Stimulated activated CD8-positive, alpha-beta memory T cell treated with anti-CD3 and anti-CD28 coated beads, Interleukin-7, amount 100 ng/mL, for 1 hour (primary cell): ENCODE results near the gene GPRC5D.

Source experiments
- DNase-seq, 2 donors: peaks; one replicate each; pipeline ENCODE4 v3.0.0-alpha.2; 2020; ENCODE audit warnings: low read depth in 2 of 2

The GPRC5D gene

GRCh38 chr12:12908711-12909110, 43.3 kb downstream of the GPRC5D start:
- no peak for DNase-seq

GRCh38 chr12:12908252-12908651, 43.7 kb downstream of the GPRC5D start:
- DNase-seq = no peak

GRCh38 chr12:12907552-12907951, 44.4 kb downstream of the GPRC5D start:
- no peak for DNase-seq

GRCh38 chr12:12903642-12904609, 48.0 kb downstream of the GPRC5D start:
- DNase-seq = no peak

- DNase-seq = no peak
These were observed 49.9 kb downstream of the GPRC5D start for GRCh38 chr12:12902036-12902435.

- no peak for DNase-seq
These were observed 50.7 kb downstream of the GPRC5D start for GRCh38 chr12:12901158-12901791.

- DNase-seq = no peak
These were observed 51.2 kb downstream of the GPRC5D start for GRCh38 chr12:12900786-12901157.

GRCh38 chr12:12899530-12900380, 52.2 kb downstream of the GPRC5D start:
- no peak for DNase-seq

GRCh38 chr12:12898911-12899511, 53.0 kb downstream of the GPRC5D start:
- no peak for DNase-seq

- no peak for DNase-seq
These were observed 53.7 kb downstream of the GPRC5D start for GRCh38 chr12:12898136-12898717.

- DNase-seq = no peak
These were observed 54.7 kb downstream of the GPRC5D start for GRCh38 chr12:12897302-12897701.

- no peak for DNase-seq
These were observed 55.7 kb downstream of the GPRC5D start for GRCh38 chr12:12896260-12896659.

GRCh38 chr12:12893438-12893837, 58.5 kb downstream of the GPRC5D start:
- no peak for DNase-seq

- no peak for DNase-seq
These were observed 59.3 kb downstream of the GPRC5D start for GRCh38 chr12:12892681-12893141.

GRCh38 chr12:12891881-12892355, 60.1 kb downstream of the GPRC5D start:
- DNase-seq = no peak

GRCh38 chr12:12891080-12891880, 60.7 kb downstream of the GPRC5D start, which contains the start of gene GPRC5A:
Gene GPRC5A, plus strand, starts transcription at chr12:12891562. Its CDS starts 16,688 bp downstream, at chr12:12908250.
- DNase-seq = no peak
